HCT116 (cell line): ENCODE measurements around the gene GPR17. TPM values are rescaled to one million over a fixed set of nuclear protein-coding genes. Genes with fewer than 3 reads are reported as not detected.

ENCODE experiments used
- ATAC-seq: fragments of 200-7000 bp; cut with Tn5 transposase; 2 replicates; pipeline ENCODE4 v1.9.1; 2020; ENCODE audit warnings: mild to moderate bottlenecking, moderate library complexity
- BruUV-seq: library from RNA; stranded (reverse); fragments of 400-500 nt; replicated peaks from 2 replicates; lab custom pipeline; 2021; lab: Mats Ljungman, UMichigan
- CTCF ChIA-PET: fragments of 300-600 bp; sonication (Branson Sonifier 250); formaldehyde crosslinking; loops from one replicate; lab custom pipeline; 2021; ENCODE audit warnings: antibody characterized with exemption; lab: Charles Lee
- POLR2A ChIA-PET: fragments of 300-600, 350-600 bp; sonication (Branson Sonifier 250); formaldehyde crosslinking; loops from one replicate; lab custom pipeline; 2021; ENCODE audit warnings: antibody characterized with exemption; lab: Charles Lee
- RAD21 ChIA-PET, 2 experiments: fragments of 300-600 bp; sonication (Branson Sonifier 250); formaldehyde crosslinking; loops; one replicate each; lab custom pipeline; 2023; ENCODE audit warnings: low total read pairs in 2 of 2; ENCODE audit not compliant: uncharacterized antibody in 2 of 2, unreplicated experiment in 2 of 2, low non-redundant PET in 1 of 2; lab: Charles Lee
- DNase-seq: peaks from one replicate; pipeline ENCODE4 v3.0.0-alpha.2; 2010; ENCODE audit warnings: low read depth, low spot score
- H2AFZ ChIP-seq: fragments of 200-600 bp; shearing (Covaris generic), sonication (generic); 2 replicates; pipeline ENCODE4 v1.6.1; 2017; ENCODE audit warnings: low read depth, mixed run types, mixed read lengths, antibody characterized with exemption, low read length; ENCODE audit not compliant: poor library complexity, severe bottlenecking
- H3K27ac ChIP-seq: 2 replicates; pipeline ENCODE4 v1.5.1; 2012; ENCODE audit warnings: low read depth, low read length
- H3K27me3 ChIP-seq: fragments of 200-600 bp; sonication (generic); 2 replicates; pipeline ENCODE4 v1.6.1; 2016; ENCODE audit warnings: mixed run types, low read length, mixed read lengths; ENCODE audit not compliant: insufficient read depth
- H3K36me3 ChIP-seq, 2 experiments: fragments of 200-500 bp in 1 of 2; fragments of 200-600 bp in 1 of 2; sonication (Bioruptor generic) in 1 of 2; sonication (generic) in 1 of 2; 2 replicates each; pipeline versions ENCODE4 v1.5.1 to v1.6.1; 2014 to 2016; ENCODE audit warnings: low read length in 2 of 2, inconsistent platforms in 1 of 2, mixed read lengths in 1 of 2, mixed run types in 1 of 2; ENCODE audit not compliant: insufficient read depth in 2 of 2, control insufficient read depth in 1 of 2
- H3K4me1 ChIP-seq, 2 experiments: fragments of 200-600 bp in 1 of 2; sonication (generic) in 1 of 2; 2 replicates each; pipeline versions ENCODE4 v1.5.1 to v1.6.1; 2012 to 2017; ENCODE audit warnings: low read length in 2 of 2, inconsistent platforms in 1 of 2, mild to moderate bottlenecking in 1 of 2, mixed read lengths in 1 of 2, mixed run types in 1 of 2, moderate library complexity in 1 of 2; ENCODE audit not compliant: insufficient read depth in 2 of 2, control insufficient read depth in 1 of 2
- H3K4me2 ChIP-seq: fragments of 200-600 bp; sonication (generic); 2 replicates; pipeline ENCODE4 v1.6.1; 2017; ENCODE audit warnings: mixed run types, low read length, mixed read lengths
- H3K4me3 ChIP-seq, 2 experiments: fragments of 200-600 bp in 1 of 2; sonication (generic) in 1 of 2; replicated peaks in 1 of 2; 2 replicates each; pipeline ENCODE4 v1.5.1; 2011 to 2016; ENCODE audit warnings: low read length in 2 of 2, control low read depth in 1 of 2, low read depth in 1 of 2, mild to moderate bottlenecking in 1 of 2, mixed read lengths in 1 of 2, mixed run types in 1 of 2
- H3K79me2 ChIP-seq: fragments of 200-600 bp; sonication (generic); 2 replicates; pipeline ENCODE4 v1.6.1; 2017; ENCODE audit warnings: mild to moderate bottlenecking, mixed run types, low read length, moderate library complexity, mixed read lengths; ENCODE audit not compliant: insufficient read depth
- H3K9ac ChIP-seq: fragments of 200-600 bp; sonication (generic); 2 replicates; pipeline ENCODE4 v1.6.1; 2016; ENCODE audit warnings: low read length, mixed read lengths
- H3K9me2 ChIP-seq: fragments of 200-600 bp; sonication (generic), shearing (Covaris generic); 2 replicates; pipeline ENCODE4 v1.6.1; 2017; ENCODE audit warnings: mixed run types, mild to moderate bottlenecking, moderate library complexity; ENCODE audit not compliant: insufficient read depth
- H3K9me3 ChIP-seq, 2 experiments: fragments of 200-500 bp in 1 of 2; fragments of 200-600 bp in 1 of 2; sonication (Bioruptor generic) in 1 of 2; sonication (generic) in 1 of 2; 2 replicates each; pipeline ENCODE4 v1.6.1; 2014 to 2017; ENCODE audit warnings: low read length in 2 of 2, mixed read lengths in 2 of 2, inconsistent platforms in 1 of 2, low read depth in 1 of 2, mild to moderate bottlenecking in 1 of 2, mixed run types in 1 of 2, moderate library complexity in 1 of 2; ENCODE audit not compliant: control insufficient read depth in 1 of 2, insufficient read depth in 1 of 2
- H4K20me1 ChIP-seq: fragments of 200-600 bp; sonication (generic), shearing (Covaris generic); 2 replicates; pipeline ENCODE4 v1.6.1; 2017; ENCODE audit warnings: mixed run types, mild to moderate bottlenecking, moderate library complexity; ENCODE audit not compliant: insufficient read depth
- ATF3 ChIP-seq: IDR thresholded peaks from 2 replicates; pipeline ENCODE4 v1.6.1; 2012
- CBX3 ChIP-seq: IDR thresholded peaks from 2 replicates; pipeline ENCODE4 v1.6.1; 2012; ENCODE audit warnings: low read depth
- CEBPB ChIP-seq: IDR thresholded peaks from 2 replicates; pipeline ENCODE4 v1.6.1; 2012; ENCODE audit warnings: low read depth
- CTCF ChIP-seq, 3 experiments: fragments of 200-600 bp in 1 of 3; sonication (generic) in 1 of 3; IDR thresholded peaks in 2 of 3; conservative IDR thresholded peaks in 1 of 3; 2 replicates each; pipeline ENCODE4 v1.5.1; 2012 to 2017; ENCODE audit warnings: low read depth in 2 of 3, low read length in 2 of 3, antibody characterized with exemption in 1 of 3, borderline replicate concordance in 1 of 3, control low read depth in 1 of 3, mild to moderate bottlenecking in 1 of 3, mixed read lengths in 1 of 3, mixed run types in 1 of 3, moderate library complexity in 1 of 3; ENCODE audit not compliant: insufficient read depth in 1 of 3
- EGR1 ChIP-seq: IDR thresholded peaks from 2 replicates; pipeline ENCODE4 v1.6.1; 2012; ENCODE audit warnings: low read depth
- ELF1 ChIP-seq: IDR thresholded peaks from 2 replicates; pipeline ENCODE4 v1.6.1; 2012; ENCODE audit warnings: low read depth, borderline replicate concordance
- EZH2 ChIP-seq: fragments of 200-600 bp; sonication (generic); IDR thresholded peaks from 2 replicates; pipeline ENCODE4 v1.6.1; 2017; ENCODE audit warnings: antibody characterized with exemption, mixed run types
- EZH2phosphoT487 ChIP-seq: fragments of 200-600 bp; IDR thresholded peaks from 2 replicates; pipeline ENCODE4 v1.6.1; 2018; ENCODE audit warnings: antibody characterized with exemption, borderline replicate concordance
- FOSL1 ChIP-seq: IDR thresholded peaks from 2 replicates; pipeline ENCODE4 v1.6.1; 2012; ENCODE audit warnings: low read depth
- JUND ChIP-seq: IDR thresholded peaks from 2 replicates; pipeline ENCODE4 v1.6.1; 2012
- MAX ChIP-seq: IDR thresholded peaks from 2 replicates; pipeline ENCODE4 v1.6.1; 2012
- POLR2A ChIP-seq: IDR thresholded peaks from 2 replicates; pipeline ENCODE4 v1.7.0; 2011; ENCODE audit warnings: borderline replicate concordance; ENCODE audit not compliant: insufficient read depth, insufficient read length; ENCODE audit errors: extremely low read depth
- POLR2AphosphoS5 ChIP-seq: IDR thresholded peaks from 2 replicates; pipeline ENCODE4 v1.6.1; 2011; ENCODE audit warnings: mild to moderate bottlenecking, low read depth, low read length, moderate library complexity
- RAD21 ChIP-seq: IDR thresholded peaks from 2 replicates; pipeline ENCODE4 v1.6.1; 2012; ENCODE audit warnings: low read depth, mild to moderate bottlenecking
- SIN3A ChIP-seq: IDR thresholded peaks from 2 replicates; pipeline ENCODE4 v1.6.1; 2012; ENCODE audit warnings: low read depth
- SP1 ChIP-seq: IDR thresholded peaks from 2 replicates; pipeline ENCODE4 v1.6.1; 2012; ENCODE audit warnings: low read depth
- TCF7L2 ChIP-seq: IDR thresholded peaks from 2 replicates; pipeline ENCODE4 v1.7.0; 2011; ENCODE audit warnings: borderline replicate concordance, inconsistent platforms; ENCODE audit not compliant: insufficient read depth, insufficient read length; ENCODE audit errors: extremely low read depth
- YY1 ChIP-seq: IDR thresholded peaks from 2 replicates; pipeline ENCODE4 v1.6.1; 2011; ENCODE audit warnings: low read length, low read depth, moderate library complexity, mild to moderate bottlenecking; ENCODE audit not compliant: insufficient replicate concordance; ENCODE audit errors: extremely low read depth
- ZBTB33 ChIP-seq: IDR thresholded peaks from 2 replicates; pipeline ENCODE4 v1.6.1; 2011; ENCODE audit warnings: mild to moderate bottlenecking, low read length, moderate library complexity; ENCODE audit not compliant: insufficient replicate concordance; ENCODE audit errors: extremely low read depth
- ZNF274 ChIP-seq: fragments of 200-500 bp; sonication (Bioruptor generic); IDR thresholded peaks from 2 replicates; pipeline ENCODE4 v1.6.1; 2014; ENCODE audit warnings: mild to moderate bottlenecking, low read depth, low read length, inconsistent platforms
- intact Hi-C: fragments of 100-400 bp; cut with micrococcal nuclease; formaldehyde crosslinking; loops from 2 replicates; pipeline ENCODE4 v1.10.0; 2022
- total RNA-seq: library from RNA; stranded (reverse); gene quantifications from one replicate; pipeline ENCODE4 v1.2.1, GENCODE V29; 2021; ENCODE audit not compliant: unreplicated experiment

Gene GPR17
- total RNA-seq, 1 experiment from 2014 or later, result not detected

- TF ChIP-seq ZNF274 (no peak), JUND (peak; percentile 83), POLR2A (no peak), SIN3A (peak; percentile 95), FOSL1 (peak; percentile 76), MAX (peak; percentile 99), RAD21 (no peak), EZH2phosphoT487 (no peak), CEBPB (no peak), ZBTB33 (peak; percentile 39), EGR1 (no peak), EZH2 (no peak), CBX3 (peak; percentile 81), ELF1 (no peak), TCF7L2 (peak; percentile 74), YY1 (peak; percentile 29), ATF3 (no peak), SP1 (peak; percentile 82), POLR2AphosphoS5 (peak; percentile 48), CTCF (IDR thresholded peaks at IDR 0.05 in 2 of 3, conservative IDR thresholded peaks at IDR 0.05 in 1 of 3; ENCODE audit: borderline replicate concordance in 1 of 3, insufficient read depth in 1 of 3, low read depth in 2 of 3, low read length in 2 of 3) (0 out of 6 replicates have a peak, but pooled peaks of 1 of the 3 experiments have one; percentile 19)
- ChIA-PET CTCF (interaction anchor here (1.0 to 1.8 kb wide), 2 partner anchors 109 to 504 kb away, joined by 3 to 9 read pairs; no protein-coding TSS in a partner anchor), POLR2A (interaction anchor here (0.7 to 1.0 kb wide), 4 partner anchors 11 to 504 kb away, joined by 3 to 4 read pairs (median 3); no protein-coding TSS in a partner anchor), RAD21 (interaction anchor here in 1 of 2 experiments (1.0 kb wide), 1 partner anchor 110 kb away, joined by 4 read pairs; no protein-coding TSS in a partner anchor)
- Histone ChIP-seq H3K36me3 (peaks cover 2 to 6% of the 10 kb centered on the region in 2 experiments; a peak in 2 of 4 replicates), H3K9me3 (no peaks in the 10 kb centered on the region), H3K4me1 (peaks cover 13 to 44% of the 10 kb centered on the region in 2 experiments), H3K4me2 (peak overlapping the region; percentile 83), H2AFZ (no peak overlapping the region), H3K9ac (peak overlapping the region; percentile 79), H3K27me3 (no peaks in the 10 kb centered on the region), H3K79me2 (peaks cover 13% of the 10 kb centered on the region), H3K4me3 (peak overlapping the region; percentile 59 to 72), H4K20me1 (no peaks in the 10 kb centered on the region), H3K9me2 (no peaks in the 10 kb centered on the region), H3K27ac (peak overlapping the region; percentile 98)
- peak; percentile 68 for ATAC-seq
- intact Hi-C loops, result loop anchor here (2.0 kb wide), 2 partner anchors 110 to 174 kb away; partner anchors contain the start of gene IWS1
- BruUV-seq, result TSS peak; percentile 87
- peak; percentile 95 for DNase-seq
Measured at GRCh38 chr2:127700527-127701192, 54.7 kb downstream of the GPR17 start.
